Upper lobe of right lung (tissue), 1 donor: ENCODE results near the gene PHF23. TPM values are rescaled to one million over a fixed set of nuclear protein-coding genes. Genes with fewer than 3 reads are reported as not detected.

Experiments used
- ATAC-seq: fragments of 200-7000 bp; cut with Tn5 transposase; one replicate; pipeline ENCODE4 v1.9.1; 2020; ENCODE audit warnings: mild to moderate bottlenecking, moderate library complexity
- DNase-seq: peaks from one replicate; pipeline ENCODE4 v3.0.0-alpha.2; 2020
- H3K27ac ChIP-seq: fragments of 200-600 bp; one replicate; pipeline ENCODE4 v1.8.0; 2022
- H3K27me3 ChIP-seq: fragments of 200-600 bp; one replicate; pipeline ENCODE4 v1.8.0; 2022; ENCODE audit warnings: mild to moderate bottlenecking
- H3K36me3 ChIP-seq: fragments of 200-600 bp; one replicate; pipeline ENCODE4 v1.8.0; 2022
- H3K4me1 ChIP-seq: fragments of 200-600 bp; one replicate; pipeline ENCODE4 v1.8.0; 2022
- H3K4me3 ChIP-seq: fragments of 200-600 bp; one replicate; pipeline ENCODE4 v1.8.0; 2022; ENCODE audit warnings: mild to moderate bottlenecking
- H3K9me3 ChIP-seq: fragments of 200-600 bp; one replicate; pipeline ENCODE4 v1.8.0; 2022
- CTCF ChIP-seq: fragments of 200-600 bp; IDR thresholded peaks from one replicate; pipeline ENCODE4 v1.8.0; 2022; ENCODE audit warnings: antibody characterized with exemption
- intact Hi-C: fragments of 100-400 bp; cut with DNase I; formaldehyde crosslinking; loops from one replicate; pipeline ENCODE4 v1.11.0; 2022
- total RNA-seq: library from RNA; stranded (reverse); fragmentation: NEBNext Ultra II Directional; extraction: Animal tissue kit (Norgen Biotek cat#: 25700); gene quantifications from one replicate; pipeline ENCODE4 v1.2.1, GENCODE V29; 2021
- donor health status: DM: no; HTN: yes; CAD: no; lungs with severe emphysema.

Gene PHF23
- total RNA-seq, 1 donor from 2014 or later, result 36.9 TPM

- intact Hi-C loops, result no loop called here
- no peaks in the 10 kb centered on the region for H3K9me3 ChIP-seq
- ATAC-seq (no peak), DNase-seq (no peak)
- peak overlapping the region; percentile 91 for H3K27ac ChIP-seq
- peaks cover 4% of the 10 kb centered on the region for H3K27me3 ChIP-seq
- TF ChIP-seq CTCF, result no peak
- H3K4me1 ChIP-seq, result peaks cover 24% of the 10 kb centered on the region
- peaks cover 3% of the 10 kb centered on the region for H3K36me3 ChIP-seq
- H3K4me3 ChIP-seq, result peak overlapping the region; percentile 68
Measured at GRCh38 chr17:7263801-7264078, 24.5 kb upstream of the PHF23 start.

GRCh38 chr17:7262935-7263800 lies 23.9 kb upstream of the PHF23 start:
- peaks cover 9% of the 10 kb centered on the region for H3K36me3 ChIP-seq
- intact Hi-C loops, result no loop called here
- H3K4me3 ChIP-seq, result peak overlapping the region; percentile 68
- H3K9me3 ChIP-seq, result no peaks in the 10 kb centered on the region
- peak; percentile 88 for DNase-seq
- peaks cover 4% of the 10 kb centered on the region for H3K27me3 ChIP-seq
- no peak for TF ChIP-seq CTCF
- H3K4me1 ChIP-seq, result peaks cover 25% of the 10 kb centered on the region
- H3K27ac ChIP-seq, result peak overlapping the region; percentile 91
- peak; percentile 48 for ATAC-seq

GRCh38 chr17:7262192-7262934 lies 23.1 kb upstream of the PHF23 start, which contains the start of gene CLDN7:
Gene CLDN7 (minus strand): TSS chr17:7262478. CDS start chr17:7262043, 435 bp downstream.
- TF ChIP-seq CTCF, result no peak
- Histone ChIP-seq H3K4me1 (peaks cover 25% of the 10 kb centered on the region), H3K9me3 (no peaks in the 10 kb centered on the region), H3K27me3 (peaks cover 4% of the 10 kb centered on the region), H3K36me3 (peaks cover 17% of the 10 kb centered on the region), H3K4me3 (peak within 1 kb of the TSS; percentile 68), H3K27ac (peak within 1 kb of the TSS; percentile 91)
- DNase-seq, result peak; percentile 95
- intact Hi-C loops, result no loop called here
- ATAC-seq, result peak; percentile 80

- Histone ChIP-seq H3K4me3 (peak overlapping the region; percentile 68), H3K4me1 (peaks cover 25% of the 10 kb centered on the region), H3K27me3 (peaks cover 4% of the 10 kb centered on the region), H3K27ac (peak overlapping the region; percentile 91), H3K36me3 (peaks cover 23% of the 10 kb centered on the region), H3K9me3 (no peaks in the 10 kb centered on the region)
- ATAC-seq, result peak; percentile 21
- DNase-seq, result peak; percentile 79
- TF ChIP-seq CTCF, result no peak
- intact Hi-C loops, result no loop called here
Measured at GRCh38 chr17:7261379-7262191, 22.3 kb upstream of the PHF23 start.

GRCh38 chr17:7260651-7261378 lies 21.6 kb upstream of the PHF23 start:
- H3K9me3 ChIP-seq, result no peaks in the 10 kb centered on the region
- DNase-seq (peak; percentile 93), ATAC-seq (peak; percentile 74)
- H3K27me3 ChIP-seq, result peaks cover 4% of the 10 kb centered on the region
- peak overlapping the region; percentile 68 for H3K4me3 ChIP-seq
- intact Hi-C loops, result no loop called here
- TF ChIP-seq CTCF, result no peak
- H3K27ac ChIP-seq, result peak overlapping the region; percentile 91
- H3K4me1 ChIP-seq, result peaks cover 25% of the 10 kb centered on the region
- H3K36me3 ChIP-seq, result peaks cover 31% of the 10 kb centered on the region
